CD4-positive, alpha-beta memory T cell (primary cell): ENCODE results near the gene PKLR. TPM values are rescaled to one million over a fixed set of nuclear protein-coding genes. Genes with fewer than 3 reads are reported as not detected.

Experiments
- CTCF ChIA-PET: fragments of 350-600 bp; sonication (Branson Sonifier 250); formaldehyde crosslinking; loops from one replicate; lab custom pipeline; 2021; ENCODE audit warnings: inconsistent platforms; ENCODE audit not compliant: partially characterized antibody; lab: Charles Lee
- POLR2A ChIA-PET: fragments of 350-600 bp; sonication (Branson Sonifier 250); formaldehyde crosslinking; loops from one replicate; lab custom pipeline; 2021; ENCODE audit not compliant: partially characterized antibody; lab: Charles Lee
- DNase-seq, 5 donors: peaks; one replicate each; pipeline versions ENCODE4 v3.0.0 to v3.0.0-alpha.2; 2020 to 2022; ENCODE audit warnings: mixed read lengths in 1 of 5
- H3K27ac ChIP-seq: one replicate; pipeline ENCODE4 v1.7.0; 2013; ENCODE audit warnings: low read depth, low read length
- H3K27me3 ChIP-seq: 2 replicates; pipeline ENCODE4 v1.7.0; 2013; ENCODE audit warnings: mild to moderate bottlenecking, low read length, moderate library complexity; ENCODE audit not compliant: insufficient read depth
- H3K36me3 ChIP-seq: 2 replicates; pipeline ENCODE4 v1.7.0; 2013; ENCODE audit warnings: mild to moderate bottlenecking, low read length, moderate library complexity; ENCODE audit not compliant: insufficient read depth
- H3K4me1 ChIP-seq: 2 replicates; pipeline ENCODE4 v1.7.0; 2013; ENCODE audit warnings: mild to moderate bottlenecking, low read length, moderate library complexity; ENCODE audit not compliant: insufficient read depth
- H3K4me3 ChIP-seq, 2 donors: one replicate each; pipeline ENCODE4 v1.7.0; 2013; ENCODE audit warnings: low read length in 2 of 2, mild to moderate bottlenecking in 1 of 2
- H3K9me3 ChIP-seq, 2 donors: one replicate each; pipeline ENCODE4 v1.7.0; 2013; ENCODE audit warnings: low read length in 2 of 2, control low read depth in 1 of 2; ENCODE audit not compliant: control insufficient read depth in 1 of 2
- H3K27ac Mint-ChIP-seq, 7 donors: one replicate each; pipeline ENCODE4 v1.8.0; 2020 to 2021; ENCODE audit warnings: mixed read lengths in 7 of 7, mild to moderate bottlenecking in 6 of 7, inconsistent platforms in 3 of 7, moderate library complexity in 3 of 7
- H3K27me3 Mint-ChIP-seq, 2 donors: one replicate each; pipeline ENCODE4 v1.8.0; 2020 to 2021; ENCODE audit warnings: mixed read lengths in 2 of 2
- H3K36me3 Mint-ChIP-seq, 2 donors: one replicate each; pipeline ENCODE4 v1.8.0; 2020 to 2021; ENCODE audit warnings: mixed read lengths in 2 of 2, inconsistent platforms in 1 of 2, mild to moderate bottlenecking in 1 of 2
- H3K4me1 Mint-ChIP-seq, 4 donors: one replicate each; pipeline ENCODE4 v1.8.0; 2020 to 2021; ENCODE audit warnings: mixed read lengths in 4 of 4, mild to moderate bottlenecking in 1 of 4
- H3K4me3 Mint-ChIP-seq, 8 donors: one replicate each; pipeline ENCODE4 v1.8.0; 2020 to 2021; ENCODE audit warnings: mixed read lengths in 8 of 8, mild to moderate bottlenecking in 7 of 8, moderate library complexity in 6 of 8, inconsistent platforms in 3 of 8
- H3K9me3 Mint-ChIP-seq, 8 donors: one replicate each; pipeline ENCODE4 v1.8.0; 2020 to 2021; ENCODE audit warnings: mixed read lengths in 8 of 8, mild to moderate bottlenecking in 5 of 8, inconsistent platforms in 3 of 8, moderate library complexity in 1 of 8
- intact Hi-C: fragments of 100-400 bp; cut with micrococcal nuclease; formaldehyde crosslinking; loops from one replicate; pipeline ENCODE4 v1.15.1; 2023
- polyA plus RNA-seq, 2 donors: library from polyadenylated mRNA; unstranded; fragments of 300-500 nt; fragmentation: Illumina TruSeq; gene quantifications; one replicate each; pipeline ENCODE4 v1.2.3, GENCODE V29; 2021
- total RNA-seq, 2 experiments: library from RNA; stranded (reverse); gene quantifications; one replicate each; pipeline ENCODE4 v1.2.3, GENCODE V29; 2021

PKLR gene
- total and polyA plus RNA-seq, 4 experiments from 2014 or later, result not detected

- Histone ChIP-seq H3K27ac (peak overlapping the region; percentile 86), H3K36me3 (peaks cover 47% of the 10 kb centered on the region), H3K4me3 (peak overlapping the region; percentile 94), H3K9me3 (no peaks in the 10 kb centered on the region), H3K4me1 (peaks cover 23% of the 10 kb centered on the region), H3K27me3 (no peaks in the 10 kb centered on the region)
- no peaks in the 10 kb centered on the region for H3K27me3 Mint-ChIP-seq
- H3K36me3 Mint-ChIP-seq, result peaks cover 42 to 72% of the 10 kb centered on the region in 2 donors
- H3K4me3 Mint-ChIP-seq, result peak overlapping the region; percentile 95 to 100 (median 99)
- H3K4me1 Mint-ChIP-seq, result peaks cover 16 to 46% (median 34%) of the 10 kb centered on the region in 4 donors
- POLR2A ChIA-PET, result interaction anchor here (0.5 to 4.5 kb wide), 16 partner anchors 11 to 1021 kb away, joined by 3 to 59 read pairs (median 4); partner anchors contain the start of genes CLK2, FDPS, KRTCAP2 and PBXIP1
- peak in 2 of 5 donors; percentile 21 to 54 for DNase-seq
- peak overlapping the region; percentile 86 to 99 (median 97) for H3K27ac Mint-ChIP-seq
- peaks cover 0 to 3% (median 0%) of the 10 kb centered on the region in 8 donors for H3K9me3 Mint-ChIP-seq
- intact Hi-C loops, result no loop called here
- CTCF ChIA-PET, result interaction anchor here (1.1 to 4.7 kb wide), 8 partner anchors 11 to 330 kb away, joined by 3 to 77 read pairs (median 4); partner anchors contain the start of genes CLK2 and FDPS
Observed at GRCh38 chr1:155261493-155261851, 39.8 kb downstream of the PKLR start.

GRCh38 chr1:155260276-155260675 is 41.0 kb downstream of the PKLR start:
- POLR2A ChIA-PET, result interaction anchor here (0.6 to 4.5 kb wide), 6 partner anchors 10 to 63 kb away, joined by 3 to 59 read pairs (median 30); partner anchors contain the start of genes CLK2 and RUSC1
- H3K9me3 ChIP-seq, result no peaks in the 10 kb centered on the region
- H3K9me3 Mint-ChIP-seq, result peaks cover 0 to 3% (median 0%) of the 10 kb centered on the region in 8 donors
- H3K4me1 Mint-ChIP-seq, result peaks cover 17 to 55% (median 42%) of the 10 kb centered on the region in 4 donors
- intact Hi-C loops, result no loop called here
- no peaks in the 10 kb centered on the region for H3K27me3 ChIP-seq
- no peak overlapping the region for H3K4me3 ChIP-seq
- H3K27ac ChIP-seq, result no peak overlapping the region
- H3K4me3 Mint-ChIP-seq, result peak overlapping the region in 7 of 8 donors; percentile 42 to 100 (median 95)
- CTCF ChIA-PET, result interaction anchor here (4.7 kb wide), 1 partner anchor 10 kb away, joined by 77 read pairs; no protein-coding TSS in a partner anchor
- H3K27ac Mint-ChIP-seq, result peak overlapping the region in 5 of 7 donors; percentile 32 to 97 (median 52)
- peaks cover 43% of the 10 kb centered on the region for H3K36me3 ChIP-seq
- peaks cover 37 to 65% of the 10 kb centered on the region in 2 donors for H3K36me3 Mint-ChIP-seq
- peaks cover 29% of the 10 kb centered on the region for H3K4me1 ChIP-seq
- no peaks in the 10 kb centered on the region for H3K27me3 Mint-ChIP-seq
- DNase-seq, result no peak

GRCh38 chr1:155256058-155256852 is 45.0 kb downstream of the PKLR start:
- CTCF ChIA-PET, result interaction anchor here (1.4 to 1.6 kb wide), 2 partner anchors 17 to 68 kb away, joined by 3 to 4 read pairs; partner anchors contain the start of gene CLK2
- H3K27ac Mint-ChIP-seq, result peak overlapping the region; percentile 36 to 94 (median 76)
- Histone ChIP-seq H3K36me3 (peaks cover 29% of the 10 kb centered on the region), H3K4me1 (peaks cover 31% of the 10 kb centered on the region), H3K27ac (no peak overlapping the region), H3K4me3 (no peak overlapping the region), H3K9me3 (no peaks in the 10 kb centered on the region), H3K27me3 (no peaks in the 10 kb centered on the region)
- peaks cover 21 to 30% of the 10 kb centered on the region in 2 donors for H3K36me3 Mint-ChIP-seq
- H3K4me1 Mint-ChIP-seq, result peaks cover 17 to 50% (median 38%) of the 10 kb centered on the region in 4 donors
- intact Hi-C loops, result no loop called here
- H3K9me3 Mint-ChIP-seq, result no peaks in the 10 kb centered on the region
- POLR2A ChIA-PET, result interaction anchor here (1.0 to 3.6 kb wide), 5 partner anchors 10 to 56 kb away, joined by 3 to 17 read pairs (median 9); partner anchors contain the start of gene CLK2
- DNase-seq, result no peak
- no peaks in the 10 kb centered on the region for H3K27me3 Mint-ChIP-seq
- H3K4me3 Mint-ChIP-seq, result peak overlapping the region; percentile 67 to 87 (median 78)

GRCh38 chr1:155255243-155256007 is 45.8 kb downstream of the PKLR start, which contains the start of gene ENTREP3:
TSS of gene ENTREP3 (minus strand) at chr1:155255483. CDS start at chr1:155254877, 606 bp downstream.
- peak within 1 kb of the TSS; percentile 52 for H3K27ac ChIP-seq
- ChIA-PET POLR2A (interaction anchor here (0.8 to 3.6 kb wide), 8 partner anchors 11 to 315 kb away, joined by 3 to 17 read pairs (median 4); partner anchors contain the start of genes ASH1L and CLK2), CTCF (interaction anchor here (1.4 kb wide), 1 partner anchor 68 kb away, joined by 4 read pairs; no protein-coding TSS in a partner anchor)
- peak; percentile 62 to 77 (median 67) for DNase-seq
- H3K36me3 ChIP-seq, result peaks cover 27% of the 10 kb centered on the region
- Mint-ChIP-seq H3K4me1 (peaks cover 18 to 49% (median 31%) of the 10 kb centered on the region in 4 donors), H3K4me3 (peak within 1 kb of the TSS; percentile 79 to 87 (median 83)), H3K36me3 (peaks cover 18 to 26% of the 10 kb centered on the region in 2 donors), H3K9me3 (no peaks in the 10 kb centered on the region), H3K27ac (peak within 1 kb of the TSS; percentile 53 to 94 (median 77)), H3K27me3 (no peaks in the 10 kb centered on the region)
- intact Hi-C loops, result loop anchor here (1.0 kb wide), 1 partner anchor 18 kb away; the partner anchor contains the start of gene CLK2
- peak within 1 kb of the TSS; percentile 42 to 67 for H3K4me3 ChIP-seq
- peaks cover 23% of the 10 kb centered on the region for H3K4me1 ChIP-seq
- no peaks in the 10 kb centered on the region for H3K9me3 ChIP-seq
- H3K27me3 ChIP-seq, result no peaks in the 10 kb centered on the region

GRCh38 chr1:155254714-155255242 is 46.5 kb downstream of the PKLR start:
- CTCF ChIA-PET, result interaction anchor here (1.3 to 1.4 kb wide), 2 partner anchors 68 to 69 kb away, joined by 3 to 4 read pairs; no protein-coding TSS in a partner anchor

GRCh38 chr1:155254228-155254713 is 47.0 kb downstream of the PKLR start:
- peak overlapping the region; percentile 52 for H3K27ac ChIP-seq
- ChIA-PET CTCF (interaction anchor here (1.3 kb wide), 1 partner anchor 68 kb away, joined by 3 read pairs; no protein-coding TSS in a partner anchor), POLR2A (interaction anchor here (0.7 to 3.6 kb wide), 4 partner anchors 9 to 70 kb away, joined by 3 to 16 read pairs (median 4); partner anchors contain the start of gene THBS3)
- Mint-ChIP-seq H3K27me3 (no peaks in the 10 kb centered on the region), H3K4me3 (peak overlapping the region; percentile 71 to 87 (median 83)), H3K4me1 (peaks cover 18 to 45% (median 28%) of the 10 kb centered on the region in 4 donors), H3K9me3 (no peaks in the 10 kb centered on the region), H3K36me3 (peaks cover 15 to 21% of the 10 kb centered on the region in 2 donors), H3K27ac (peak overlapping the region; percentile 19 to 85 (median 63))
- peak overlapping the region in 1 of 2 donors; percentile 67 for H3K4me3 ChIP-seq
- no peaks in the 10 kb centered on the region for H3K9me3 ChIP-seq
- H3K27me3 ChIP-seq, result no peaks in the 10 kb centered on the region
- intact Hi-C loops, result no loop called here
- H3K36me3 ChIP-seq, result peaks cover 20% of the 10 kb centered on the region
- peaks cover 23% of the 10 kb centered on the region for H3K4me1 ChIP-seq
- DNase-seq, result no peak

More at GRCh38 chr1:155254714-155255242, 46.5 kb downstream of the PKLR start:
- Histone ChIP-seq H3K4me3 (peak overlapping the region in 1 of 2 donors; percentile 67), H3K4me1 (peaks cover 23% of the 10 kb centered on the region), H3K27me3 (no peaks in the 10 kb centered on the region), H3K27ac (peak overlapping the region; percentile 52), H3K9me3 (no peaks in the 10 kb centered on the region), H3K36me3 (peaks cover 24% of the 10 kb centered on the region)
- peak overlapping the region; percentile 79 to 87 (median 83) for H3K4me3 Mint-ChIP-seq
- H3K36me3 Mint-ChIP-seq, result peaks cover 15 to 23% of the 10 kb centered on the region in 2 donors
- no peaks in the 10 kb centered on the region for H3K27me3 Mint-ChIP-seq
- H3K9me3 Mint-ChIP-seq, result no peaks in the 10 kb centered on the region
- intact Hi-C loops, result loop anchor here (1.0 kb wide), 1 partner anchor 19 kb away; the partner anchor contains the start of gene CLK2
- H3K27ac Mint-ChIP-seq, result peak overlapping the region in 2 of 7 donors; percentile 56 to 75
- H3K4me1 Mint-ChIP-seq, result peaks cover 18 to 45% (median 28%) of the 10 kb centered on the region in 4 donors
- no peak for DNase-seq
- POLR2A ChIA-PET, result interaction anchor here (0.8 to 3.6 kb wide), 6 partner anchors 10 to 316 kb away, joined by 3 to 17 read pairs (median 6); partner anchors contain the start of genes ASH1L and CLK2
